HepG2 (cell line): ENCODE results near the gene C1R. TPM values are rescaled to one million over a fixed set of nuclear protein-coding genes. Genes with fewer than 3 reads are reported as not detected.

Source experiments
- ASH2L ChIP-seq: fragments of 300-600, 200-600 bp; sonication (generic); IDR thresholded peaks from 2 replicates; pipeline ENCODE4 v1.7.0; 2017; ENCODE audit warnings: low read depth, mild to moderate bottlenecking, moderate library complexity, mixed read lengths, low read length; ENCODE audit not compliant: insufficient read length
- CHD2 ChIP-seq: IDR thresholded peaks from 2 replicates; pipeline ENCODE4 v1.6.1; 2011; ENCODE audit warnings: low read depth, low read length, improper control_type of control experiment
- ELF3 ChIP-seq: IDR thresholded peaks from 2 replicates; pipeline ENCODE4 v1.6.1; 2016; ENCODE audit warnings: missing genetic modification reagents, missing compliant biosample characterization
- FIP1L1 ChIP-seq: fragments of 200-400 bp; formaldehyde crosslinking; IDR thresholded peaks from 2 replicates; pipeline ENCODE4 v1.6.1; 2018; ENCODE audit warnings: low read depth, mild to moderate bottlenecking, low read length, moderate library complexity, borderline replicate concordance; ENCODE audit not compliant: insufficient read depth
- FOXK1 ChIP-seq: sonication (generic); formaldehyde crosslinking; IDR thresholded peaks from 2 replicates; pipeline ENCODE4 v1.4.0; 2020; ENCODE audit warnings: low read depth, missing genetic modification reagents, borderline replicate concordance
- NPAS2 ChIP-seq: sonication (generic); formaldehyde crosslinking; IDR thresholded peaks from 2 replicates; pipeline ENCODE4 v1.8.0; 2022; ENCODE audit warnings: mild to moderate bottlenecking, missing genetic modification reagents, borderline replicate concordance
- NR2F6 ChIP-seq, 2 experiments: IDR thresholded peaks; 2 replicates each; pipeline ENCODE4 v1.6.1; 2016; ENCODE audit warnings: antibody characterized with exemption in 1 of 2, mild to moderate bottlenecking in 1 of 2
- NR3C1 ChIP-seq: sonication (generic); formaldehyde crosslinking; IDR thresholded peaks from 2 replicates; pipeline ENCODE4 v1.4.0; 2020; ENCODE audit warnings: missing genetic modification reagents
- POLR2A ChIP-seq, 2 experiments: IDR thresholded peaks; 2 replicates each; pipeline ENCODE4 v1.6.1; 2011; ENCODE audit warnings: low read depth in 2 of 2, low read length in 2 of 2, mild to moderate bottlenecking in 1 of 2, moderate library complexity in 1 of 2; ENCODE audit not compliant: insufficient read depth in 1 of 2
- PPARG ChIP-seq: conservative IDR thresholded peaks from 2 replicates; pipeline ENCODE4 v1.6.1; 2016; ENCODE audit warnings: missing biosample characterization, missing genetic modification reagents
- SPEN ChIP-seq: sonication (generic); formaldehyde crosslinking; IDR thresholded peaks from 2 replicates; pipeline ENCODE4 v1.5.1; 2020; ENCODE audit warnings: low read depth, mild to moderate bottlenecking, missing genetic modification reagents
- ZBTB8A ChIP-seq: sonication (generic); formaldehyde crosslinking; IDR thresholded peaks from 2 replicates; pipeline ENCODE4 v1.4.0; 2020; ENCODE audit warnings: mild to moderate bottlenecking, low read depth, missing genetic modification reagents, borderline replicate concordance
- ZNF605 ChIP-seq: sonication (generic); formaldehyde crosslinking; IDR thresholded peaks from 2 replicates; pipeline ENCODE4 v1.8.0; 2022; ENCODE audit warnings: mild to moderate bottlenecking, missing genetic modification reagents
- polyA plus RNA-seq, 8 experiments: library from polyadenylated mRNA; depleted of rRNA in 3 of 8; stranded (reverse) in 7 of 8; unstranded in 1 of 8; fragments of >200 nt; fragmentation: Illumina TruSeq in 4 of 8; extraction: Trizol in 4 of 8; gene quantifications; 2 replicates each; pipeline versions ENCODE4 v1.2.1 to v1.2.3, GENCODE V29; 2011 to 2016; ENCODE audit warnings: low read depth in 4 of 8, missing spikeins in 1 of 8, mixed read lengths in 1 of 8; ENCODE audit not compliant: insufficient read depth in 1 of 8
- total RNA-seq, 5 experiments: library from RNA; depleted of rRNA; stranded (reverse); fragments of >200 nt; fragmentation: Illumina TruSeq; extraction: Trizol; gene quantifications; 2 replicates each; pipeline ENCODE4 v1.2.3, GENCODE V29; 2016; ENCODE audit warnings: low read depth in 1 of 5
- TF ChIP-seq, protein P1 (sequence below): sonication (generic); formaldehyde crosslinking; IDR thresholded peaks from 2 replicates; pipeline ENCODE4 v1.5.1; 2020; ENCODE audit warnings: mild to moderate bottlenecking, missing genetic modification reagents, borderline replicate concordance
- TF ChIP-seq, protein P2 (sequence below): sonication (generic); formaldehyde crosslinking; IDR thresholded peaks from 2 replicates; pipeline ENCODE4 v1.8.0; 2022; ENCODE audit warnings: low read depth, missing genetic modification reagents
- TF ChIP-seq, protein P3 (sequence below), 2 experiments: IDR thresholded peaks; 2 replicates each; pipeline ENCODE4 v1.6.1; 2011 to 2012; ENCODE audit warnings: low read length in 2 of 2, borderline replicate concordance in 1 of 2, low read depth in 1 of 2, mild to moderate bottlenecking in 1 of 2, moderate library complexity in 1 of 2

Gene C1R
- total and polyA plus RNA-seq, 2 of the 13 experiments (the other 11 are each of a cell fraction or from before 2014, with no cell fraction given) = 3.5 to 6.5 TPM

DNA sequence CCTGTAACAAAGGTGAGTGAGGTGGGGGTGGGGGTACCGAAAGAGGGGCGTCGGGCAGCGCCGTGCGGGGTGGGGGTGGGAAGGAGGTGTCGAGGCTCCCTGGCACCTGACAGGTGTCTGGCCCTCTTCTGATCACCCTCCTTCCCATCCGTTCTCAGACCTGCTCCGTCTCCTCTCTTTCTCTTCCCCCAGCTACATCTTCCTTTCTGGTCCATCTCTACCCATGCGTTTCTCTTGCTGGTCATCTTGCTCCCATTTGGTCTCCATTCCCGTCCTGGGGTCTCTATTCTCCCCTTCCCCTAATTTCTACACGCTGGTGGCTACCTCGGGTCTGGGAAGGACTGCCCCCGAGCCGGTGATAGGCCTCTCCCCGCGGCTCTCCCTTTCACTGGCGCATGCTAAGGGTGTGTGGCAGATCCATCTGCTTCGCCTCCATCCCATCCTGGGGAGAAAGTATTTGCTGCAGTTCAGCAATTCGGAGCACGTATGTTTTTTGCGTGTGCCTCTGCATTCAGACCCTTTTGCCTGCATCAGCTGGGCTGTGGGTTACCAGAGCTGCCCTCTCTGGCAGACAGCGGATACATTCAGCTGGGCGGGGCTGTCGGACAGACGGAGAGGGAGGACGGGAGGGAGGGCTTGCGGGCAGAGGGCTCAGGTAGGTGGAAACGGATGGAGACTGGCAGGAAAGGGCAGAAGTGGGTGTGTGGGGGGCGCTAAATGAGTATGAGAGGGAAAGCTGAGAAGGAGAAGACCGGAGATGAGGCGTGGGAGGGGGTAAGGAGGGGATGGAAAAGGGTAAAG, 38.7 kb upstream of the C1R start (continued):
- TF ChIP-seq, protein P1, sequence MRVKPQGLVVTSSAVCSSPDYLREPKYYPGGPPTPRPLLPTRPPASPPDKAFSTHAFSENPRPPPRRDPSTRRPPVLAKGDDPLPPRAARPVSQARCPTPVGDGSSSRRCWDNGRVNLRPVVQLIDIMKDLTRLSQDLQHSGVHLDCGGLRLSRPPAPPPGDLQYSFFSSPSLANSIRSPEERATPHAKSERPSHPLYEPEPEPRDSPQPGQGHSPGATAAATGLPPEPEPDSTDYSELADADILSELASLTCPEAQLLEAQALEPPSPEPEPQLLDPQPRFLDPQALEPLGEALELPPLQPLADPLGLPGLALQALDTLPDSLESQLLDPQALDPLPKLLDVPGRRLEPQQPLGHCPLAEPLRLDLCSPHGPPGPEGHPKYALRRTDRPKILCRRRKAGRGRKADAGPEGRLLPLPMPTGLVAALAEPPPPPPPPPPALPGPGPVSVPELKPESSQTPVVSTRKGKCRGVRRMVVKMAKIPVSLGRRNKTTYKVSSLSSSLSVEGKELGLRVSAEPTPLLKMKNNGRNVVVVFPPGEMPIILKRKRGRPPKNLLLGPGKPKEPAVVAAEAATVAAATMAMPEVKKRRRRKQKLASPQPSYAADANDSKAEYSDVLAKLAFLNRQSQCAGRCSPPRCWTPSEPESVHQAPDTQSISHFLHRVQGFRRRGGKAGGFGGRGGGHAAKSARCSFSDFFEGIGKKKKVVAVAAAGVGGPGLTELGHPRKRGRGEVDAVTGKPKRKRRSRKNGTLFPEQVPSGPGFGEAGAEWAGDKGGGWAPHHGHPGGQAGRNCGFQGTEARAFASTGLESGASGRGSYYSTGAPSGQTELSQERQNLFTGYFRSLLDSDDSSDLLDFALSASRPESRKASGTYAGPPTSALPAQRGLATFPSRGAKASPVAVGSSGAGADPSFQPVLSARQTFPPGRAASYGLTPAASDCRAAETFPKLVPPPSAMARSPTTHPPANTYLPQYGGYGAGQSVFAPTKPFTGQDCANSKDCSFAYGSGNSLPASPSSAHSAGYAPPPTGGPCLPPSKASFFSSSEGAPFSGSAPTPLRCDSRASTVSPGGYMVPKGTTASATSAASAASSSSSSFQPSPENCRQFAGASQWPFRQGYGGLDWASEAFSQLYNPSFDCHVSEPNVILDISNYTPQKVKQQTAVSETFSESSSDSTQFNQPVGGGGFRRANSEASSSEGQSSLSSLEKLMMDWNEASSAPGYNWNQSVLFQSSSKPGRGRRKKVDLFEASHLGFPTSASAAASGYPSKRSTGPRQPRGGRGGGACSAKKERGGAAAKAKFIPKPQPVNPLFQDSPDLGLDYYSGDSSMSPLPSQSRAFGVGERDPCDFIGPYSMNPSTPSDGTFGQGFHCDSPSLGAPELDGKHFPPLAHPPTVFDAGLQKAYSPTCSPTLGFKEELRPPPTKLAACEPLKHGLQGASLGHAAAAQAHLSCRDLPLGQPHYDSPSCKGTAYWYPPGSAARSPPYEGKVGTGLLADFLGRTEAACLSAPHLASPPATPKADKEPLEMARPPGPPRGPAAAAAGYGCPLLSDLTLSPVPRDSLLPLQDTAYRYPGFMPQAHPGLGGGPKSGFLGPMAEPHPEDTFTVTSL (CRISPR knock-in tag) = no peak
- TF ChIP-seq PPARG (no peak), POLR2A (IDR thresholded peaks at IDR 0.05; ENCODE audit: insufficient read depth in 1 of 2, low read depth in 2 of 2, low read length in 2 of 2) (no peak; a peak in 1 of 4 replicates), CHD2 (no peak), NR3C1 (no peak), SPEN (CRISPR knock-in tag) (no peak), NR2F6 (IDR thresholded peaks at IDR 0.05) (no peak), NR2F6 (CRISPR knock-in tag; IDR thresholded peaks at IDR 0.05) (peak; percentile 17; the same call in 1 of the 2 replicates), NPAS2 (no peak), FOXK1 (no peak), ASH2L (peak; percentile 27), FIP1L1 (no peak), ZBTB8A (CRISPR knock-in tag) (no peak), ZNF605 (CRISPR knock-in tag) (no peak), ELF3 (CRISPR knock-in tag) (no peak)
- TF ChIP-seq, protein P2, sequence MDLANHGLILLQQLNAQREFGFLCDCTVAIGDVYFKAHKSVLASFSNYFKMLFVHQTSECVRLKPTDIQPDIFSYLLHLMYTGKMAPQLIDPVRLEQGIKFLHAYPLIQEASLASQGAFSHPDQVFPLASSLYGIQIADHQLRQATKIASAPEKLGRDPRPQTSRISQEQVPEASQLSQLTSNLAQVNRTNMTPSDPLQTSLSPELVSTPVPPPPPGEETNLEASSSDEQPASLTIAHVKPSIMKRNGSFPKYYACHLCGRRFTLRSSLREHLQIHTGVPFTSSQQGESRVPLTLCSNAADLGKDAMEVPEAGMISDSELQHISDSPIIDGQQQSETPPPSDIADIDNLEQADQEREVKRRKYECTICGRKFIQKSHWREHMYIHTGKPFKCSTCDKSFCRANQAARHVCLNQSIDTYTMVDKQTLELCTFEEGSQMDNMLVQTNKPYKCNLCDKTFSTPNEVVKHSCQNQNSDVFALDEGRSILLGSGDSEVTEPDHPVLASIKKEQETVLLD (CRISPR knock-in tag) = no peak
- TF ChIP-seq, protein P3, sequence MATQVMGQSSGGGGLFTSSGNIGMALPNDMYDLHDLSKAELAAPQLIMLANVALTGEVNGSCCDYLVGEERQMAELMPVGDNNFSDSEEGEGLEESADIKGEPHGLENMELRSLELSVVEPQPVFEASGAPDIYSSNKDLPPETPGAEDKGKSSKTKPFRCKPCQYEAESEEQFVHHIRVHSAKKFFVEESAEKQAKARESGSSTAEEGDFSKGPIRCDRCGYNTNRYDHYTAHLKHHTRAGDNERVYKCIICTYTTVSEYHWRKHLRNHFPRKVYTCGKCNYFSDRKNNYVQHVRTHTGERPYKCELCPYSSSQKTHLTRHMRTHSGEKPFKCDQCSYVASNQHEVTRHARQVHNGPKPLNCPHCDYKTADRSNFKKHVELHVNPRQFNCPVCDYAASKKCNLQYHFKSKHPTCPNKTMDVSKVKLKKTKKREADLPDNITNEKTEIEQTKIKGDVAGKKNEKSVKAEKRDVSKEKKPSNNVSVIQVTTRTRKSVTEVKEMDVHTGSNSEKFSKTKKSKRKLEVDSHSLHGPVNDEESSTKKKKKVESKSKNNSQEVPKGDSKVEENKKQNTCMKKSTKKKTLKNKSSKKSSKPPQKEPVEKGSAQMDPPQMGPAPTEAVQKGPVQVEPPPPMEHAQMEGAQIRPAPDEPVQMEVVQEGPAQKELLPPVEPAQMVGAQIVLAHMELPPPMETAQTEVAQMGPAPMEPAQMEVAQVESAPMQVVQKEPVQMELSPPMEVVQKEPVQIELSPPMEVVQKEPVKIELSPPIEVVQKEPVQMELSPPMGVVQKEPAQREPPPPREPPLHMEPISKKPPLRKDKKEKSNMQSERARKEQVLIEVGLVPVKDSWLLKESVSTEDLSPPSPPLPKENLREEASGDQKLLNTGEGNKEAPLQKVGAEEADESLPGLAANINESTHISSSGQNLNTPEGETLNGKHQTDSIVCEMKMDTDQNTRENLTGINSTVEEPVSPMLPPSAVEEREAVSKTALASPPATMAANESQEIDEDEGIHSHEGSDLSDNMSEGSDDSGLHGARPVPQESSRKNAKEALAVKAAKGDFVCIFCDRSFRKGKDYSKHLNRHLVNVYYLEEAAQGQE (IDR thresholded peaks at IDR 0.05; ENCODE audit: borderline replicate concordance in 1 of 2, low read depth in 1 of 2, low read length in 2 of 2) = no peak
